ENCODE measurements around the gene FAM222A. TPM values are rescaled to one million over a fixed set of nuclear protein-coding genes. Genes with fewer than 3 reads are reported as not detected.

The FAM222A gene
- total RNA-seq, 1 experiment from 2014 or later = 2.8 TPM

GRCh38 chr12:109781668-109782325 lies 68.2 kb downstream of the FAM222A start:
- no peak overlapping the region for H3K27ac ChIP-seq (ENCODE audit: insufficient read length, low read depth, low read length)

More at GRCh38 chr12:109781668-109782325, 68.2 kb downstream of the FAM222A start:
- no peaks in the 10 kb centered on the region for H3K79me2 ChIP-seq (ENCODE audit: insufficient read depth, low read length)
- H3K4ac ChIP-seq (ENCODE audit: low read depth, low read length) = no peak overlapping the region
- H2BK12ac ChIP-seq (ENCODE audit: insufficient read length, low read depth, low read length) = no peak overlapping the region
- no peak overlapping the region for H4K91ac ChIP-seq (ENCODE audit: insufficient read length, low read depth, low read length)
- peaks cover 2 to 3% of the 10 kb centered on the region in 2 experiments; a peak in 1 of 5 replicates for H3K9me3 Mint-ChIP-seq
- no peak overlapping the region for H2BK15ac ChIP-seq (ENCODE audit: low read depth, low read length)
- no peaks in the 10 kb centered on the region for H3K4me1 ChIP-seq (ENCODE audit: insufficient read depth, low read length)
- H2AFZ ChIP-seq (ENCODE audit: low read length) = no peak overlapping the region
- peaks cover 2% of the 10 kb centered on the region for H3K23me2 ChIP-seq (ENCODE audit: insufficient read length, low read depth, low read length, poor library complexity, severe bottlenecking)
- H3K4me1 Mint-ChIP-seq = peaks cover 6 to 8% of the 10 kb centered on the region in 2 experiments
- H3K23ac ChIP-seq (ENCODE audit: insufficient read length, low read depth, low read length) = no peak overlapping the region
- no peak for DNase-seq
- no peaks in the 10 kb centered on the region for H3K9me3 ChIP-seq (ENCODE audit: control insufficient read depth, low read depth, low read length)
- H3T11ph ChIP-seq (ENCODE audit: low read length) = no peak overlapping the region
- H4K8ac ChIP-seq (replicated peaks; ENCODE audit: insufficient read length, low read depth, low read length) = no peak overlapping the region
- no peak overlapping the region for H3K56ac ChIP-seq (ENCODE audit: insufficient read length, low read depth, low read length)
- H4K20me1 ChIP-seq (ENCODE audit: control insufficient read depth, insufficient read depth, insufficient read length) = no peaks in the 10 kb centered on the region
- H3K27ac Mint-ChIP-seq = no peak overlapping the region
- H3K36me3 Mint-ChIP-seq (ENCODE audit: insufficient read depth in 1 of 3, low read depth in 3 of 3) = peaks cover 0 to 9% (median 2%) of the 10 kb centered on the region in 3 experiments; a peak in 3 of 7 replicates
- no CpG with 5 or more reads among the region's 10 CpGs for WGBS (ENCODE audit: extremely low coverage, insufficient read length, low lambda C conversion rate)
- no peak overlapping the region for H3K4me3 Mint-ChIP-seq
- TF ChIP-seq CTCF (conservative IDR thresholded peaks at IDR 0.05) = no peak
- H3K9ac ChIP-seq (ENCODE audit: extremely low read depth, insufficient read length, low read length) = no peak overlapping the region
- no peak overlapping the region for H3K18ac ChIP-seq (ENCODE audit: insufficient read length, low read depth, low read length)
- no peak overlapping the region for H2BK120ac ChIP-seq (ENCODE audit: low read depth, low read length, poor library complexity, severe bottlenecking)
- H3K27me3 ChIP-seq (ENCODE audit: insufficient read depth, low read length) = no peaks in the 10 kb centered on the region
- peaks cover 2% of the 10 kb centered on the region; the same call in 1 of the 2 replicates for H3K27me3 Mint-ChIP-seq (ENCODE audit: low read depth)
- no peaks in the 10 kb centered on the region for H3K79me1 ChIP-seq (ENCODE audit: insufficient read depth, low read depth, low read length, poor library complexity, severe bottlenecking)
- no peak overlapping the region for H4K5ac ChIP-seq (ENCODE audit: insufficient read length, low read depth, low read length)
- H2AK5ac ChIP-seq (ENCODE audit: insufficient read length, low read length) = no peak overlapping the region
- H3K14ac ChIP-seq (ENCODE audit: insufficient read depth, low read length) = no peak overlapping the region
- H3K4me2 ChIP-seq (ENCODE audit: insufficient read depth, insufficient read length, low read length) = no peak overlapping the region
- no peak overlapping the region for H2BK20ac ChIP-seq (ENCODE audit: low read depth, low read length, poor library complexity, severe bottlenecking)
- H2BK5ac ChIP-seq (ENCODE audit: insufficient read length, low read length) = no peak overlapping the region

Measured in H9 (cell line).